IPS DF 6.9 (cell line): ENCODE data around the gene KNSTRN.

Experiments
- DNase-seq: peaks from one replicate; pipeline ENCODE4 v3.0.0-alpha.2; 2013; ENCODE audit warnings: low read depth, low spot score
- H3K27ac ChIP-seq: one replicate; pipeline ENCODE4 v1.5.1; 2013; ENCODE audit warnings: low read length, control low read depth
- H3K27me3 ChIP-seq: 2 replicates; pipeline ENCODE4 v1.6.1; 2013; ENCODE audit warnings: mild to moderate bottlenecking, low read length; ENCODE audit not compliant: control insufficient read depth, insufficient read depth
- H3K36me3 ChIP-seq: 2 replicates; pipeline ENCODE4 v1.6.1; 2013; ENCODE audit warnings: low read length; ENCODE audit not compliant: control insufficient read depth, insufficient read depth
- H3K4me1 ChIP-seq: 2 replicates; pipeline ENCODE4 v1.6.1; 2013; ENCODE audit warnings: low read length; ENCODE audit not compliant: control insufficient read depth, insufficient read depth
- H3K4me3 ChIP-seq: 2 replicates; pipeline ENCODE4 v1.5.1; 2013; ENCODE audit warnings: mild to moderate bottlenecking, low read length
- H3K9me3 ChIP-seq: 2 replicates; pipeline ENCODE4 v1.6.1; 2013; ENCODE audit warnings: low read length, inconsistent platforms; ENCODE audit not compliant: control insufficient read depth, insufficient read depth
- WGBS: extraction: QIAGEN DNeasy Blood & Tissue Kit; methylation state at CpG from one replicate; pipeline ENCODE4 v1.1.7; 2013; ENCODE audit warnings: mixed read lengths, missing lambda C conversion rate; ENCODE audit not compliant: insufficient read length, insufficient coverage; 5-methylcytosine and 5-hydroxymethylcytosine counted together

KNSTRN gene

GRCh38 chr15:40339621-40339945 is 42.9 kb upstream of the KNSTRN start:
- WGBS: no CpG with 5 or more reads among the region's 7 CpGs

GRCh38 chr15:40340038-40340739 is 42.3 kb upstream of the KNSTRN start:
- H3K4me3 ChIP-seq: no peak overlapping the region
- no CpG with 5 or more reads among the region's 14 CpGs for WGBS

More at GRCh38 chr15:40339621-40339945, 42.9 kb upstream of the KNSTRN start:
- Histone ChIP-seq H3K9me3 (no peaks in the 10 kb centered on the region), H3K4me3 (no peak overlapping the region), H3K27ac (no peak overlapping the region), H3K36me3 (no peaks in the 10 kb centered on the region), H3K4me1 (peaks cover 13% of the 10 kb centered on the region), H3K27me3 (no peaks in the 10 kb centered on the region)
- no peak for DNase-seq

GRCh38 chr15:40340740-40341400 is 41.7 kb upstream of the KNSTRN start, which contains the start of gene CCDC9B:
Gene CCDC9B (minus strand): TSS chr15:40340939. CDS start chr15:40340819, 120 bp downstream.
- no peak within 1 kb of the TSS for H3K4me3 ChIP-seq
- no peaks in the 10 kb centered on the region for H3K9me3 ChIP-seq
- H3K36me3 ChIP-seq: no peaks in the 10 kb centered on the region
- H3K27me3 ChIP-seq: no peaks in the 10 kb centered on the region
- DNase-seq: no peak
- H3K4me1 ChIP-seq: peaks cover 10% of the 10 kb centered on the region
- H3K27ac ChIP-seq: no peak within 1 kb of the TSS
- no CpG with 5 or more reads among the region's 17 CpGs for WGBS

More at GRCh38 chr15:40340038-40340739, 42.3 kb upstream of the KNSTRN start:
- Histone ChIP-seq H3K36me3 (no peaks in the 10 kb centered on the region), H3K9me3 (no peaks in the 10 kb centered on the region), H3K4me1 (peaks cover 12% of the 10 kb centered on the region), H3K27me3 (no peaks in the 10 kb centered on the region), H3K27ac (no peak overlapping the region)
- no peak for DNase-seq

GRCh38 chr15:40342416-40343320 is 39.9 kb upstream of the KNSTRN start:
- no peak for DNase-seq
- no CpG with 5 or more reads among the region's 7 CpGs for WGBS
- H3K27me3 ChIP-seq: no peaks in the 10 kb centered on the region
- H3K9me3 ChIP-seq: no peaks in the 10 kb centered on the region
- no peak overlapping the region for H3K4me3 ChIP-seq
- no peak overlapping the region for H3K27ac ChIP-seq
- no peaks in the 10 kb centered on the region for H3K36me3 ChIP-seq
- H3K4me1 ChIP-seq: peaks cover 8% of the 10 kb centered on the region

- H3K36me3 ChIP-seq: no peaks in the 10 kb centered on the region
- no peak for DNase-seq
- no peaks in the 10 kb centered on the region for H3K27me3 ChIP-seq
- no CpG with 5 or more reads among the region's 10 CpGs for WGBS
- H3K9me3 ChIP-seq: no peaks in the 10 kb centered on the region
- H3K4me1 ChIP-seq: peaks cover 8% of the 10 kb centered on the region
- H3K4me3 ChIP-seq: no peak overlapping the region
- H3K27ac ChIP-seq: no peak overlapping the region
Measured at GRCh38 chr15:40343512-40343911, 39.0 kb upstream of the KNSTRN start.

- no peak overlapping the region for H3K4me3 ChIP-seq
- WGBS: no CpG with 5 or more reads among the region's 6 CpGs
- peaks cover 8% of the 10 kb centered on the region for H3K4me1 ChIP-seq
- H3K27me3 ChIP-seq: no peaks in the 10 kb centered on the region
- no peaks in the 10 kb centered on the region for H3K9me3 ChIP-seq
- no peaks in the 10 kb centered on the region for H3K36me3 ChIP-seq
- no peak overlapping the region for H3K27ac ChIP-seq
- DNase-seq: no peak
Measured at GRCh38 chr15:40344217-40344616, 38.3 kb upstream of the KNSTRN start.

GRCh38 chr15:40344631-40345120 is 37.8 kb upstream of the KNSTRN start:
- Histone ChIP-seq H3K9me3 (no peaks in the 10 kb centered on the region), H3K27me3 (no peaks in the 10 kb centered on the region), H3K27ac (no peak overlapping the region), H3K4me3 (no peak overlapping the region), H3K4me1 (peaks cover 7% of the 10 kb centered on the region), H3K36me3 (no peaks in the 10 kb centered on the region)
- WGBS: no CpG with 5 or more reads among the region's 15 CpGs
- no peak for DNase-seq

- no peak overlapping the region for H3K4me3 ChIP-seq
- no peak overlapping the region for H3K27ac ChIP-seq
- H3K4me1 ChIP-seq: peaks cover 3% of the 10 kb centered on the region; the same call in 1 of the 2 replicates
- DNase-seq: no peak
- H3K9me3 ChIP-seq: no peaks in the 10 kb centered on the region
- H3K36me3 ChIP-seq: no peaks in the 10 kb centered on the region
- no CpG with 5 or more reads among the region's 10 CpGs for whole genome bisulfite sequencing
- H3K27me3 ChIP-seq: no peaks in the 10 kb centered on the region
Measured at GRCh38 chr15:40345225-40345866, 37.2 kb upstream of the KNSTRN start.

- DNase-seq: no peak
- Histone ChIP-seq H3K36me3 (no peaks in the 10 kb centered on the region), H3K27ac (no peak overlapping the region), H3K4me1 (no peaks in the 10 kb centered on the region; the same call in 1 of the 2 replicates), H3K4me3 (no peak overlapping the region), H3K9me3 (no peaks in the 10 kb centered on the region), H3K27me3 (no peaks in the 10 kb centered on the region)
- WGBS: no CpG with 5 or more reads among the region's 6 CpGs
Measured at GRCh38 chr15:40345867-40346578, 36.5 kb upstream of the KNSTRN start.
